ENCODE results near the gene RAB3C.

The RAB3C gene

GRCh38 chr5:58770136-58770535 lies 187.3 kb downstream of the RAB3C start:
- H3K4me3 ChIP-seq (ENCODE audit: low read depth, low read length), result no peak overlapping the region

DNA sequence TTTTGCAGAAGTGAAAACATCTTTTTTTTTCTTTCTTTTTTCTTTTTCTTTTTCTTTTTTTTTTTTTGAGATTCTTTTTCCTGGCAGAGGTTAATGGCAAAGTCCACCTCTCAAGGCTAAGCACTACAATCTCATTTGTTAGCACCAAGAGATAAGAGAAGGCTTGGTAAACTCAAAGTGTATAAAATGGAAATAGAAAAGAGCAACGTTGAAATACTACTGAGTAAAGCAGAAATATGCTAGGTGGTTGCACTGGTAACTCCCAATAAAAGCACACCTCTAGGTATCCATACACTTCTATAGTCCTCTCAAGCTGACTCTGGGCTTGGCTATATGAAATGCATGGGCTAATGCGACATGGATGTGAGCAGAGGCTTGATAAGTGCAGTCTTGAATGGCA lies 188.9 kb downstream of the RAB3C start:
- no peak overlapping the region for H3K4me3 ChIP-seq (ENCODE audit: low read depth, low read length)

DNA sequence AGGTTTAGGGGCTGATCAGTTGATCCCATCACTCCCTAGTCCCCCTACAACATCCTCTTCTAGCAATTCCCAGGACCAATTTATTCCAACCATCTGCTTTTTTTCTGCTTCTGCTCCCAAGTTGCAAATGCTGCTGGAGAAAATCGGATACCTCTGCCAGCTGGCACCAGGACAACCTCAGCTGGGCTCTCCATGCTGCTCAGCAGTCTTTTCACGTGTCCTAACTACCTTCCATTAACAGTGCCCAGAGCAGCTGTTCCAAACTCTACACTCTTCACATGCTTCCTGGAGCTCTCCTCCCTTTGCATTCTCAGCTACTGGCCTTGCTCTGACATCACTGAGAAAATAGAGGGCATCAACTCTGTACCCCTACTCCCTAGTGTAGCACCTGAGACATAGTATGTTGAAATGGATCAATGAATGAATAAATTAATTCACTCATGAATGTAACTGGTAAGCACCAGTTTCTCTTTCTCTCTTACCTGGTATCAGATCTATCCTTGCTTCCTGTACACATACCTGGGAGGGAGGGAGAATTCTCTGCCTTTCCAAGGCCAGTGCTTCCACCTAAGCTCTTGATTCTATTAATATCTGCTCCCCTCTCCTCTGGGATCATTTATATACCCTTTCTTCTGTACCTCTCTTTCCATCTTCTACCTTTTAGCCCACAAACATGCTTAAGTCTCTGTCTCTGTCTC lies 191.0 kb downstream of the RAB3C start:
- no peak overlapping the region for H3K4me3 ChIP-seq (ENCODE audit: low read depth, low read length)

GRCh38 chr5:58774937-58775336 lies 192.1 kb downstream of the RAB3C start:
- no peak overlapping the region for H3K4me3 ChIP-seq (ENCODE audit: low read depth, low read length)

GRCh38 chr5:58775701-58776262 lies 192.9 kb downstream of the RAB3C start:
- no peak overlapping the region for H3K4me3 ChIP-seq (ENCODE audit: low read depth, low read length)

DNA sequence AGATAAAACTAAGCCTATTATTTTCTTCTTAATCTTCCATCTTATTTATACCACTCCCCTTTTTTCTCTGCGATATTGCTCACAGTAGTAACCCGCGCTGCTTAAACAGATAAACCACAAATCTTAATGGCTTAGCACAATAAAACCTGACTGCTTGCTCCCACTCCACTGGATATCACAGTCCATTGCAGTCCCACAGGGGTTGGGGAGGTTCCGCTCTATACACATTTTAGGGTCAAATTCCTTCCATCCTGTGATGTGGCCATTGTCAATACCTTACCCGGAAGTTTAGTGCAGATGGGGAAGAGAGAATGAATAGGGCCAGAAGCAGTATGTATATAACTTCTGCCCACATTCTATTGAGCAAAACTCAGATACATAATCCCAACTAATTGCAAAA lies 193.7 kb downstream of the RAB3C start:
- no peak overlapping the region for H3K4me3 ChIP-seq (ENCODE audit: low read depth, low read length)

GRCh38 chr5:58778888-58779287 lies 196.0 kb downstream of the RAB3C start:
- no peak overlapping the region for H3K4me3 ChIP-seq (ENCODE audit: low read depth, low read length)

DNA sequence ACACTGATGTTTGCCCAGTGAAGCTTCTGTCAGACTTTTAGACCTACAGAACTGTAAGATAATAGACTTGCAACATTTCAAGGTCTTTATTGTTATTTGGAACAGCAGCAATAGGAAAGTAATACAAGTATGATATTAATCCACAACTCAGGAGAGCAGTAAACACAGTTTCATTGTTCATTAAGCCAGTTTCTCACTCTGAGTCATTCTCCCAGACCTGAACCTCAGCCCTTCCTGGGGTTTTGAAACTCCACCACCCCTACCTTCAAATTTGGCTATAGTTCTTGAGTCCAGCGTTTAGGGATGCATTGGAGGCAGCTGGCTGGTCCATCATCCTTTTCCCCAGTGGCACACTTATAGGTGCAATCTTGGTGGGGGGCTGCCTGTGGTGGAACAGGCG lies 203.2 kb downstream of the RAB3C start:
- H3K4me3 ChIP-seq (ENCODE audit: low read depth, low read length), result no peak overlapping the region

GRCh38 chr5:58786711-58787303 lies 203.9 kb downstream of the RAB3C start:
- no peak overlapping the region for H3K4me3 ChIP-seq (ENCODE audit: low read depth, low read length)

DNA sequence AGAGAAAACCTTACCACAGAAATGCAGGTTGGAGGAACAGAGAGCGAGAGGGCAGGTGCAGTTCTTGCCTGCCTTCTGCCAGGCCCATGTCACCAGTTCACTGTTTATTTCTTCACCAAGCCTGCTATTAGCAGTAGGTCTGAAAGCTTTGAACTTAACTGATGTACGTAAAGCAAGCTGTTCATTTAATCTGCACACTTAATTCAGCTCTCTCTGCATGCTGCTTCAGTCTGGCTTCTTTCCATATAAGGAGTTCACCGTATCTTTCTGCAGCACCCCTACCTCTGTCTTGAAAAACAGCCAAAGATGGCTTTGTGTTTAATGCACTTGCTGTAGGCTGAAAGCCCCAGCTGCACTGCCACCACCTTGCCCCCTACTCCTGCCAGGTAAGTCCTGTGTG lies 205.1 kb downstream of the RAB3C start:
- H3K4me3 ChIP-seq (ENCODE audit: low read depth, low read length), result no peak overlapping the region

- no peak overlapping the region for H3K4me3 ChIP-seq (ENCODE audit: low read depth, low read length)
Observed at GRCh38 chr5:58793888-58794657, 211.2 kb downstream of the RAB3C start.

- H3K4me3 ChIP-seq (ENCODE audit: low read depth, low read length), result no peak overlapping the region
Observed at GRCh38 chr5:58794875-58795274, 212.0 kb downstream of the RAB3C start.

DNA sequence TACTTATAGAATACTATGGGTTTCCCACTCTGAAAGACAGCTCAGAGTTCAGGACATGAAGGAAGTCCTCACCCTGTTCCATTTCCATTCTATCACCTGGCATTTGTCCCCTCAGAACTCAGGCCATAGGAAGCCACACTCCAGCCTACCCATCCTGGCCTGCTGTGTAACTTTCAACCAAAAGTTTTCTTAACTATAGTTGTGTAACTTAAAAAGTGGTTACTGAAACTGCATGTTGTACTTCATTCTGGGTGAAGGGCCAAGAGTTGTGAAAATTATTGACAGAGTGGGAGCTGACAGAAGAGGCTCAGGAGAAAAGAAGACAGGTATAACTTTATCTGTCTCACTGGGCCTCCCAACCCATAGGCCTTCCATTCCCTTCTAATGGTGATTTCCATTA lies 212.5 kb downstream of the RAB3C start:
- no peak overlapping the region for H3K4me3 ChIP-seq (ENCODE audit: low read depth, low read length)

DNA sequence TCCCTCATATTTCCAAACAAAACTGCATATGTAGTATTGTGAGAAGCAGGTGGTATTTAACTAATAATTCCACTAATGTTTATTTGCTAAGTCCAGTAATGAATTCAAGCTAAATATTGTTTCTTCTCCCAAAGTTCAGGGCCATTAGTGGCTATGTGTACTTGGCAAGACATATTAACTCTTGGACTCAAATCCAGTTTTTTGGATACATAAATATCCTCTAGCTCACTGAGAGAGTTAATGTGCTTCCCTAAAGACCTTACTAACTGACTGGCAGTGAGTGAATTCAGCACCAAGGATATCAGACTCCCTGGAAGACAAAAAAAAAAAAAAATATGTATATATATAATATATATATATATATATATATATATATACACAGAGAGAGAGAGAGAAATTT lies 214.1 kb downstream of the RAB3C start:
- H3K4me3 ChIP-seq (ENCODE audit: low read depth, low read length), result no peak overlapping the region

DNA sequence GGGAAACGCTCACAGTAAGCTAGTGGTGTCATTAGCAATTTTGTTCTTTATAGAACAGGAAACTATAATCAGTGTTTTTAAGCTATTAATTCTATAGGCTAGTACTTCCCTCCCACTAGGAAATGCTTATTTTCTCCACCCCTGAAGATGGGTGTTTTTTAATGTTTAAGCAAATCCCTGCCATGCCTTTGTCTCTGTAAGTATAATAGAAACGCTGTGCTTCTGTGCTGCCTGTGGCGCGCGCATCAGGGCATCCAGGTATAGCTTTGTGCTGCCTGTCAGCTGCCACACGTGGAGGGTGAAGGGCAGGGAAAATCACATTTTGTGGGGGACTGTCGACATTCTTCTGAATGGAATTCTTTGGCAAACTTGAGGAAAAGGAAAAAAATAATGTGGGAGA lies 217.5 kb downstream of the RAB3C start:
- H3K4me3 ChIP-seq (ENCODE audit: low read depth, low read length), result no peak overlapping the region

GRCh38 chr5:58800861-58801540 lies 218.1 kb downstream of the RAB3C start:
- no peak overlapping the region for H3K4me3 ChIP-seq (ENCODE audit: low read depth, low read length)

DNA sequence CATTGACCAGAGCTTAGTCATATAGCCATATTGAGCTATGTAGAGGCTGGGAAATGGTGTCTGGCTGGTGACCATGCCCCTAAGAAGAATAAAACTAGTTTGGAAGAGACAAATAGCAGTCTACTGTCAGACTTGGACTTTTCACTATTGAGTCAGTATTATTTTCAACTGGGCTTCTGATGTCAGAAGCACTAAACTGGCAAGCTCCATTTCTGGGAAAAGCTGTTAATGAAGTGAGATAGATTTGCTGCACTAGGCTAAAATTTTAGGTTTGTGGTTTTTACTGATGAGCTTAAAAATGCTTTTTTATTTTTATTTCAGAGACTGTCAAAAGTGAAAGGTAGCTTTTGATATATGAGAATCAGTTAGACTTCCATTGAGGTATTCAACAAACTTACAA lies 220.2 kb downstream of the RAB3C start:
- H3K4me3 ChIP-seq (ENCODE audit: low read depth, low read length), result no peak overlapping the region

GRCh38 chr5:58804291-58804690 lies 221.4 kb downstream of the RAB3C start:
- H3K4me3 ChIP-seq (ENCODE audit: low read depth, low read length), result no peak overlapping the region

- H3K4me3 ChIP-seq (ENCODE audit: low read depth, low read length), result no peak overlapping the region
Observed at GRCh38 chr5:58810086-58810485, 227.2 kb downstream of the RAB3C start.

DNA sequence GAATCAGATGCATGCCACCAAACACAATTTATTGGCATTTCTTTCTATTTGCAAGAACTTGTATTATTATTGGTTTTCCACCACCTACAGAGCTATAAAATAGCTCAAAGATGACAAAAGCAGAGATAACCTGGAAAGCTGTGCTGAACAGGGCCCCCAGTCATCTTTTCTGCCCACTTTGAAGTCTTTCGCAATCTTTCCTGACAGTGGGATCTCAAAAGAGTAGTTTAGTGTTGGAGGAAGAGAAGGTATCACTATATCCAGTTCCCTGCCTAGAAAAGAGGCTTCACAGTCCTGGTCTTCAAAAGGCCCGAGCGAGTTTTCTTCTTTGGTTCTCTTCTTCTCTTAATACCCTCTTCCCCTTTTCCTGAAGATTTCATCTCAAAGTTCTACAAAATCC lies 231.0 kb downstream of the RAB3C start:
- no peak overlapping the region for H3K4me3 ChIP-seq (ENCODE audit: low read depth, low read length)

GRCh38 chr5:58816181-58816731 lies 233.4 kb downstream of the RAB3C start:
- no peak overlapping the region for H3K4me3 ChIP-seq (ENCODE audit: low read depth, low read length)

All from iPS-11a (cell line).